ENCODE results near the gene CHD9. TPM values are rescaled to one million over a fixed set of nuclear protein-coding genes. Genes with fewer than 3 reads are reported as not detected.

The CHD9 gene
- total and polyA plus RNA-seq, 9 of the 15 experiments (the other 6 are each of a cell fraction or from before 2014, with no cell fraction given) = 29.0 to 69.3 (median 40.6) TPM

- TF ChIP-seq, protein P1, sequence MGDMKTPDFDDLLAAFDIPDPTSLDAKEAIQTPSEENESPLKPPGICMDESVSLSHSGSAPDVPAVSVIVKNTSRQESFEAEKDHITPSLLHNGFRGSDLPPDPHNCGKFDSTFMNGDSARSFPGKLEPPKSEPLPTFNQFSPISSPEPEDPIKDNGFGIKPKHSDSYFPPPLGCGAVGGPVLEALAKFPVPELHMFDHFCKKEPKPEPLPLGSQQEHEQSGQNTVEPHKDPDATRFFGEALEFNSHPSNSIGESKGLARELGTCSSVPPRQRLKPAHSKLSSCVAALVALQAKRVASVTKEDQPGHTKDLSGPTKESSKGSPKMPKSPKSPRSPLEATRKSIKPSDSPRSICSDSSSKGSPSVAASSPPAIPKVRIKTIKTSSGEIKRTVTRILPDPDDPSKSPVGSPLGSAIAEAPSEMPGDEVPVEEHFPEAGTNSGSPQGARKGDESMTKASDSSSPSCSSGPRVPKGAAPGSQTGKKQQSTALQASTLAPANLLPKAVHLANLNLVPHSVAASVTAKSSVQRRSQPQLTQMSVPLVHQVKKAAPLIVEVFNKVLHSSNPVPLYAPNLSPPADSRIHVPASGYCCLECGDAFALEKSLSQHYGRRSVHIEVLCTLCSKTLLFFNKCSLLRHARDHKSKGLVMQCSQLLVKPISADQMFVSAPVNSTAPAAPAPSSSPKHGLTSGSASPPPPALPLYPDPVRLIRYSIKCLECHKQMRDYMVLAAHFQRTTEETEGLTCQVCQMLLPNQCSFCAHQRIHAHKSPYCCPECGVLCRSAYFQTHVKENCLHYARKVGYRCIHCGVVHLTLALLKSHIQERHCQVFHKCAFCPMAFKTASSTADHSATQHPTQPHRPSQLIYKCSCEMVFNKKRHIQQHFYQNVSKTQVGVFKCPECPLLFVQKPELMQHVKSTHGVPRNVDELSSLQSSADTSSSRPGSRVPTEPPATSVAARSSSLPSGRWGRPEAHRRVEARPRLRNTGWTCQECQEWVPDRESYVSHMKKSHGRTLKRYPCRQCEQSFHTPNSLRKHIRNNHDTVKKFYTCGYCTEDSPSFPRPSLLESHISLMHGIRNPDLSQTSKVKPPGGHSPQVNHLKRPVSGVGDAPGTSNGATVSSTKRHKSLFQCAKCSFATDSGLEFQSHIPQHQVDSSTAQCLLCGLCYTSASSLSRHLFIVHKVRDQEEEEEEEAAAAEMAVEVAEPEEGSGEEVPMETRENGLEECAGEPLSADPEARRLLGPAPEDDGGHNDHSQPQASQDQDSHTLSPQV (IDR thresholded peaks at IDR 0.05) = peak; percentile 53
- peak; percentile 79 for TF ChIP-seq CBFA2T3 (IDR thresholded peaks at IDR 0.05)
- TF ChIP-seq, protein P2, sequence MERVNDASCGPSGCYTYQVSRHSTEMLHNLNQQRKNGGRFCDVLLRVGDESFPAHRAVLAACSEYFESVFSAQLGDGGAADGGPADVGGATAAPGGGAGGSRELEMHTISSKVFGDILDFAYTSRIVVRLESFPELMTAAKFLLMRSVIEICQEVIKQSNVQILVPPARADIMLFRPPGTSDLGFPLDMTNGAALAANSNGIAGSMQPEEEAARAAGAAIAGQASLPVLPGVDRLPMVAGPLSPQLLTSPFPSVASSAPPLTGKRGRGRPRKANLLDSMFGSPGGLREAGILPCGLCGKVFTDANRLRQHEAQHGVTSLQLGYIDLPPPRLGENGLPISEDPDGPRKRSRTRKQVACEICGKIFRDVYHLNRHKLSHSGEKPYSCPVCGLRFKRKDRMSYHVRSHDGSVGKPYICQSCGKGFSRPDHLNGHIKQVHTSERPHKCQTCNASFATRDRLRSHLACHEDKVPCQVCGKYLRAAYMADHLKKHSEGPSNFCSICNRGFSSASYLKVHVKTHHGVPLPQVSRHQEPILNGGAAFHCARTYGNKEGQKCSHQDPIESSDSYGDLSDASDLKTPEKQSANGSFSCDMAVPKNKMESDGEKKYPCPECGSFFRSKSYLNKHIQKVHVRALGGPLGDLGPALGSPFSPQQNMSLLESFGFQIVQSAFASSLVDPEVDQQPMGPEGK (CRISPR knock-in tag; IDR thresholded peaks at IDR 0.05; ENCODE audit: borderline replicate concordance) = no peak
- TF ChIP-seq ZNF239 (CRISPR knock-in tag; IDR thresholded peaks at IDR 0.05) = no peak
- TF ChIP-seq ZNF143 (CRISPR knock-in tag; IDR thresholded peaks at IDR 0.05) = no peak
- TF ChIP-seq MTA1 (IDR thresholded peaks at IDR 0.05; ENCODE audit: borderline replicate concordance) = no peak
- TF ChIP-seq ZNF282 (CRISPR knock-in tag; IDR thresholded peaks at IDR 0.05) = no peak
- no peak for TF ChIP-seq RBM15 (IDR thresholded peaks at IDR 0.05; ENCODE audit: insufficient read depth, low read length)
- no peak for TF ChIP-seq FOXO4 (CRISPR knock-in tag; IDR thresholded peaks at IDR 0.05)
- no peak for TF ChIP-seq ZNF347 (CRISPR knock-in tag; IDR thresholded peaks at IDR 0.05; ENCODE audit: low read depth)
- no peak for TF ChIP-seq PBX2 (CRISPR knock-in tag; IDR thresholded peaks at IDR 0.05; ENCODE audit: low read depth)
- TF ChIP-seq PBX2 (tag; conservative IDR thresholded peaks at IDR 0.05; ENCODE audit: low read depth) = no peak
- TF ChIP-seq ESRRA (IDR thresholded peaks at IDR 0.05; ENCODE audit: borderline replicate concordance, low read depth) = no peak
- no peak for TF ChIP-seq RBBP5 (IDR thresholded peaks at IDR 0.05; ENCODE audit: borderline replicate concordance, insufficient read depth, low read length, poor library complexity, severe bottlenecking)
- TF ChIP-seq, protein P3, sequence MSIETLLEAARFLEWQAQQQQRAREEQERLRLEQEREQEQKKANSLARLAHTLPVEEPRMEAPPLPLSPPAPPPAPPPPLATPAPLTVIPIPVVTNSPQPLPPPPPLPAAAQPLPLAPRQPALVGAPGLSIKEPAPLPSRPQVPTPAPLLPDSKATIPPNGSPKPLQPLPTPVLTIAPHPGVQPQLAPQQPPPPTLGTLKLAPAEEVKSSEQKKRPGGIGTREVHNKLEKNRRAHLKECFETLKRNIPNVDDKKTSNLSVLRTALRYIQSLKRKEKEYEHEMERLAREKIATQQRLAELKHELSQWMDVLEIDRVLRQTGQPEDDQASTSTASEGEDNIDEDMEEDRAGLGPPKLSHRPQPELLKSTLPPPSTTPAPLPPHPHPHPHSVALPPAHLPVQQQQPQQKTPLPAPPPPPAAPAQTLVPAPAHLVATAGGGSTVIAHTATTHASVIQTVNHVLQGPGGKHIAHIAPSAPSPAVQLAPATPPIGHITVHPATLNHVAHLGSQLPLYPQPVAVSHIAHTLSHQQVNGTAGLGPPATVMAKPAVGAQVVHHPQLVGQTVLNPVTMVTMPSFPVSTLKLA (conservative IDR thresholded peaks at IDR 0.05) = peak; percentile 36 to 68; a peak in 2 of 4 replicates
These were observed 39.3 kb downstream of the CHD9 start (continued) for GRCh38 chr16:53094013-53094630.
